Endodermal cell (in vitro differentiated cells): ENCODE measurements around the gene ZNF367. TPM values are rescaled to one million over a fixed set of nuclear protein-coding genes. Genes with fewer than 3 reads are reported as not detected.
"Not testable (repeated sequence)": the region's sequence is repeated elsewhere in the genome, so short reads cannot be mapped to it uniquely, and the experiment has no call there.

Source experiments
- DNase-seq: peaks from one replicate; pipeline ENCODE4 v3.0.0-alpha.2; 2017
- H3K27ac ChIP-seq: 2 replicates; pipeline ENCODE4 v1.5.1; 2013; ENCODE audit warnings: mild to moderate bottlenecking, low read depth, low read length, moderate library complexity
- H3K27me3 ChIP-seq: 2 replicates; pipeline ENCODE4 v1.6.1; 2013; ENCODE audit warnings: mild to moderate bottlenecking, low read length, moderate library complexity; ENCODE audit not compliant: insufficient read depth, control insufficient read depth, poor library complexity, severe bottlenecking
- H3K36me3 ChIP-seq: 2 replicates; pipeline ENCODE4 v1.7.0; 2013; ENCODE audit warnings: mild to moderate bottlenecking, low read length, moderate library complexity; ENCODE audit not compliant: control insufficient read depth, insufficient read depth
- H3K4me1 ChIP-seq: one replicate; pipeline ENCODE4 v1.7.0; 2013; ENCODE audit warnings: low read length; ENCODE audit not compliant: control insufficient read depth, insufficient read depth
- H3K4me3 ChIP-seq: 2 replicates; pipeline ENCODE4 v1.5.1; 2013; ENCODE audit warnings: mild to moderate bottlenecking, low read length, moderate library complexity
- H3K9ac ChIP-seq: 2 replicates; pipeline ENCODE4 v1.6.1; 2013; ENCODE audit warnings: mild to moderate bottlenecking, low read length, moderate library complexity; ENCODE audit not compliant: poor library complexity, severe bottlenecking; ENCODE audit errors: extremely low read depth
- H3K9me3 ChIP-seq: 2 replicates; pipeline ENCODE4 v1.6.1; 2013; ENCODE audit warnings: mild to moderate bottlenecking, low read length, moderate library complexity; ENCODE audit not compliant: control insufficient read depth
- H3K27ac Mint-ChIP-seq: 2 replicates; pipeline ENCODE4 v1.8.0; 2020; ENCODE audit warnings: mixed read lengths
- H3K27me3 Mint-ChIP-seq: 2 replicates; pipeline ENCODE4 v1.8.0; 2021; ENCODE audit warnings: mild to moderate bottlenecking, mixed read lengths; ENCODE audit not compliant: insufficient read depth
- H3K36me3 Mint-ChIP-seq: 2 replicates; pipeline ENCODE4 v1.8.0; 2020; ENCODE audit warnings: low read depth, mixed read lengths
- H3K4me1 Mint-ChIP-seq: 2 replicates; pipeline ENCODE4 v1.8.0; 2020; ENCODE audit warnings: mixed read lengths
- H3K4me3 Mint-ChIP-seq: 2 replicates; pipeline ENCODE4 v1.8.0; 2020; ENCODE audit warnings: mild to moderate bottlenecking, moderate library complexity, mixed read lengths
- H3K9me3 Mint-ChIP-seq: 2 replicates; pipeline ENCODE4 v1.8.0; 2020; ENCODE audit warnings: mild to moderate bottlenecking, mixed read lengths
- whole genome bisulfite sequencing, 2 experiments: methylation state at CpG; one replicate each; pipeline versions ENCODE4 v1.1.5 to v1.1.7; 2013; ENCODE audit warnings: missing lambda C conversion rate in 2 of 2, mixed read lengths in 1 of 2; ENCODE audit not compliant: insufficient coverage in 1 of 2, insufficient read length in 1 of 2; 5-methylcytosine and 5-hydroxymethylcytosine counted together
- total RNA-seq, 2 donors: library from RNA; stranded (reverse); fragmentation: NEBNext Ultra II Directional in 1 of 2; extraction: Animal tissue kit (Norgen Biotek cat#: 25700) in 1 of 2; gene quantifications; 2 replicates in 1 of 2; 3 replicates in 1 of 2; pipeline ENCODE4 v1.2.1, GENCODE V29; 2021
- TF ChIP-seq, protein P1 (sequence below): fragments of 200-600 bp; sonication (generic); conservative IDR thresholded peaks from 2 replicates; pipeline ENCODE4 v1.5.0; 2021; ENCODE audit warnings: antibody characterized with exemption, mild to moderate bottlenecking

Gene ZNF367
- total RNA-seq, 2 donors from 2014 or later = 7.7 to 10.6 TPM

DNA sequence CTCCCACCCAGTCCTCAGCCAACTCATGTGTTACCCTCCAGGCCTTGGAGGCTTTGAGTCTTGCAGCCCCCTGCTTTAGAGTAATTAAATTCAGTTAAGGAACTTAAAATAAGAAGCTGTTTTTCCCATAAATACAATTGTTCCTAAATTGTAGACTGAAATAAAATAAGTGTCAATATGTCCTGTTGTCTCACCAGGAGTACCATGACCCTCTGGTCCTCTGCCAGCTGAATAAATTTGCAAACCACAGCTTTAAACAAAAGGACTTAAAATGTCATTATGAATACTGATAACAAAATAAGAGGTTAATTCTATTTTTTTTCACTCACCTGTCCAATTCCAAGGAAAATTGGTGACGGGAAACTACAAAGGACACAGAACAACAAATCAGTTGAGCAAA, 50.2 kb downstream of the ZNF367 start:
- no CpG with 5 or more reads among the region's 1 CpG for WGBS, 2 experiments
- Mint-ChIP-seq H3K27me3 (no peaks in the 10 kb centered on the region), H3K27ac (no peak overlapping the region), H3K9me3 (peaks cover 4% of the 10 kb centered on the region), H3K4me1 (no peaks in the 10 kb centered on the region), H3K36me3 (peaks cover 29% of the 10 kb centered on the region), H3K4me3 (no peak overlapping the region)
- Histone ChIP-seq H3K36me3 (peaks cover 15% of the 10 kb centered on the region), H3K4me3 (no peak overlapping the region), H3K9me3 (no peaks in the 10 kb centered on the region), H3K9ac (no peak overlapping the region), H3K4me1 (no peaks in the 10 kb centered on the region), H3K27ac (no peak overlapping the region), H3K27me3 (no peaks in the 10 kb centered on the region)
- no peak for DNase-seq
- TF ChIP-seq, protein P1, sequence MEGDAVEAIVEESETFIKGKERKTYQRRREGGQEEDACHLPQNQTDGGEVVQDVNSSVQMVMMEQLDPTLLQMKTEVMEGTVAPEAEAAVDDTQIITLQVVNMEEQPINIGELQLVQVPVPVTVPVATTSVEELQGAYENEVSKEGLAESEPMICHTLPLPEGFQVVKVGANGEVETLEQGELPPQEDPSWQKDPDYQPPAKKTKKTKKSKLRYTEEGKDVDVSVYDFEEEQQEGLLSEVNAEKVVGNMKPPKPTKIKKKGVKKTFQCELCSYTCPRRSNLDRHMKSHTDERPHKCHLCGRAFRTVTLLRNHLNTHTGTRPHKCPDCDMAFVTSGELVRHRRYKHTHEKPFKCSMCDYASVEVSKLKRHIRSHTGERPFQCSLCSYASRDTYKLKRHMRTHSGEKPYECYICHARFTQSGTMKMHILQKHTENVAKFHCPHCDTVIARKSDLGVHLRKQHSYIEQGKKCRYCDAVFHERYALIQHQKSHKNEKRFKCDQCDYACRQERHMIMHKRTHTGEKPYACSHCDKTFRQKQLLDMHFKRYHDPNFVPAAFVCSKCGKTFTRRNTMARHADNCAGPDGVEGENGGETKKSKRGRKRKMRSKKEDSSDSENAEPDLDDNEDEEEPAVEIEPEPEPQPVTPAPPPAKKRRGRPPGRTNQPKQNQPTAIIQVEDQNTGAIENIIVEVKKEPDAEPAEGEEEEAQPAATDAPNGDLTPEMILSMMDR = no peak

DNA sequence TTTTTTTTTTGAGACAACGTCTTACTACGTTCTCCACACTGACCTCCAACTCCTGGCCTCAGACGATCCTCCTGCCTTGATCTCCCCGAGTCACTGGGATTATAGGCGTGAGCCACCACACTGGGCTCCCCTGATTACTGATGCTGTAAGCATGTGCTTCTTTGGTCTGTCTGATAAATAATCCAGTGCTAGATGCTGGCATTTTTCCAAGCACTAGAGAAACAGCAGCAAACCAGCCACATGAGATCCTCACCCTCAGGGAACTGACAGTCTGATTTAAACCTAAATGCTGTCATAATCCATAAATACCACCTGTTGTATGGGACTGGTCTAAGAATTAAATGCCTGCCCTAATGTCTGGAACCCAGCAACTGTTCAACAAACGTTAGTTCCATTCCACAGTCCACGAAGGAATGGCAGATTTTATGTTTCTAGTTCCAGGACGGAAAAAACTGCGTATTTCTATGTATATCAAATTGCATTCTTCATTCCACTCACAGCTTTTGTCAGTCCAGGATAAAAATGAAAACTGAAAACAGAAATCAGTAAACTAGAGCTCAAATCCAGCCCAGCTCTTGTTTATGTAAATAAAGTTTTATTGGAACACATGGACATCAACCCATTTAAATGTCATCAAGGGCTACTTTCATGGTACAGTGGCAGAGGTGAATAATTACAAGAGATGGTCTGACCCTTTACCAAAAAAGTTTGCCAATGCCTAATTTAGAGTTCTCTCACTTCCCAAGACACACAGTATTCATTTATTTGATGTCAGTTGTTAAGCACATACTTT, 54.8 kb downstream of the ZNF367 start:
- Mint-ChIP-seq H3K27ac (no peak overlapping the region), H3K4me1 (no peaks in the 10 kb centered on the region), H3K27me3 (no peaks in the 10 kb centered on the region), H3K4me3 (no peak overlapping the region), H3K36me3 (peaks cover 39% of the 10 kb centered on the region), H3K9me3 (no peaks in the 10 kb centered on the region)
- H3K36me3 ChIP-seq = peaks cover 36% of the 10 kb centered on the region
- no peaks in the 10 kb centered on the region for H3K27me3 ChIP-seq
- no peak for DNase-seq
- 95 to 97% methylated on average over 7 to 9 of the region's 9 CpGs for WGBS, 2 experiments
- no peaks in the 10 kb centered on the region for H3K4me1 ChIP-seq
- no peak overlapping the region for H3K27ac ChIP-seq
- no peak overlapping the region for H3K4me3 ChIP-seq
- H3K9ac ChIP-seq = no peak overlapping the region
- H3K9me3 ChIP-seq = no peaks in the 10 kb centered on the region
- TF ChIP-seq, protein P1 = no peak

DNA sequence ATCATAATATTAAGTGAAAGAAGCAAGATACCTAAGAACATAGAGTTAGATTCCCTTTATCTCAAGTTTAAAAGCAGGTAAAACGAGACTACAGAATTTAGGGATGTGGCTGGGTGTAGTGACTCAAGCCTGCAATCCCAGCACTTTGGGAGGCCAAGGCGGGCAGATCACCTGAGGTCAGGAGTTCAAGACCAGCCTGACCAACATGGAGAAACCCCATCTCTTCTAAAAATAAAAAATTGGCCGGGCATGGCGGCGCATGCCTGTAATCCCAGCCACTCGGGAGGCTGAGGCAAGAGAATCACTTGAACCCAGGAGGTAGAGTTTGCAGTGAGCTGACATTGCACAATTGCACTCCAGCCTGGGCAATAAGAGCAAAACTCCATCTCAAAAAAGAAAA, 56.1 kb downstream of the ZNF367 start:
- not testable (repeated sequence) for H3K27me3 Mint-ChIP-seq, H3K9ac ChIP-seq, DNase-seq, H3K27me3 ChIP-seq, H3K27ac ChIP-seq, H3K27ac Mint-ChIP-seq, H3K4me1 Mint-ChIP-seq, H3K4me1 ChIP-seq, H3K4me3 Mint-ChIP-seq, H3K4me3 ChIP-seq, H3K9me3 Mint-ChIP-seq, H3K9me3 ChIP-seq
- peaks cover 38% of the 10 kb centered on the region for H3K36me3 ChIP-seq
- WGBS, 2 experiments = 93 to 97% methylated on average over 3 to 6 of the region's 6 CpGs
- H3K36me3 Mint-ChIP-seq = peaks cover 42% of the 10 kb centered on the region
